G401 (cell line): ENCODE results near the gene TMEM31. TPM values are rescaled to one million over a fixed set of nuclear protein-coding genes. Genes with fewer than 3 reads are reported as not detected.

Experiments used
- total RNA-seq: library from RNA; depleted of rRNA; stranded (reverse); fragments of >200 nt; shearing (Covaris generic); gene quantifications from 2 replicates; pipeline ENCODE4 v1.2.3, GENCODE V29; 2014; rRNA removed

TMEM31 gene
- total RNA-seq, 1 experiment from 2014 or later: not detected

Other genes with a start within 250 kb of the TMEM31 start
- not detected in 2 replicates for gene RAB40A, start 191.4 kb upstream of the TMEM31 start, total RNA-seq
- 31.7 and 45.2 TPM in 2 replicates for gene TCEAL4, start 125.4 kb upstream of the TMEM31 start, total RNA-seq
- gene TCEAL3, start 102.9 kb upstream of the TMEM31 start, total RNA-seq: 2.6 TPM in 1 of 2 replicates, not detected in the other
- gene TCEAL1, start 81.9 kb upstream of the TMEM31 start, total RNA-seq: 9.8 and 27.0 TPM in 2 replicates
- 666 and 732 TPM in 2 replicates for gene MORF4L2, start 24.2 kb upstream of the TMEM31 start, total RNA-seq
- gene PLP1, start 65.9 kb downstream of the TMEM31 start, total RNA-seq: not detected in 2 replicates
- not detected in 2 replicates for gene RAB9B, start 121.3 kb downstream of the TMEM31 start, total RNA-seq